Urinary bladder (tissue), 4 donors: ENCODE data around the gene SPATA31D3. TPM values are rescaled to one million over a fixed set of nuclear protein-coding genes. Genes with fewer than 3 reads are reported as not detected.

Experiments
- DNase-seq: peaks from one replicate; pipeline ENCODE4 v3.0.0-alpha.2; 2015; ENCODE audit errors: extremely low spot score
- H3K27ac ChIP-seq: one replicate; pipeline ENCODE4 v1.5.1; 2013; ENCODE audit warnings: low read depth, mild to moderate bottlenecking, moderate library complexity
- H3K36me3 ChIP-seq: one replicate; pipeline ENCODE4 v1.6.1; 2013; ENCODE audit warnings: mild to moderate bottlenecking, moderate library complexity; ENCODE audit not compliant: insufficient read depth
- H3K4me1 ChIP-seq: one replicate; pipeline ENCODE4 v1.6.1; 2013; ENCODE audit warnings: mild to moderate bottlenecking, moderate library complexity; ENCODE audit not compliant: insufficient read depth
- H3K4me3 ChIP-seq: one replicate; pipeline ENCODE4 v1.5.1; 2013; ENCODE audit warnings: low read depth, low read length
- WGBS: extraction: QIAGEN DNeasy Blood & Tissue Kit; methylation state at CpG from one replicate; pipeline ENCODE4 v1.1.7; 2013; 5-methylcytosine and 5-hydroxymethylcytosine counted together
- polyA plus RNA-seq: library from polyadenylated mRNA; stranded (reverse); fragments of 200-250 nt; gene quantifications from one replicate; pipeline ENCODE4 v1.2.3, GENCODE V29; 2013
- total RNA-seq: library from RNA; depleted of rRNA; stranded (reverse); fragments of >200 nt; gene quantifications from one replicate; pipeline ENCODE4 v1.2.3, GENCODE V29; 2014
- donor health status: healthy with polysubstance abuse.
- donor health status: healthy.

Gene SPATA31D3
- total and polyA plus RNA-seq, 2 donors = not detected

DNA sequence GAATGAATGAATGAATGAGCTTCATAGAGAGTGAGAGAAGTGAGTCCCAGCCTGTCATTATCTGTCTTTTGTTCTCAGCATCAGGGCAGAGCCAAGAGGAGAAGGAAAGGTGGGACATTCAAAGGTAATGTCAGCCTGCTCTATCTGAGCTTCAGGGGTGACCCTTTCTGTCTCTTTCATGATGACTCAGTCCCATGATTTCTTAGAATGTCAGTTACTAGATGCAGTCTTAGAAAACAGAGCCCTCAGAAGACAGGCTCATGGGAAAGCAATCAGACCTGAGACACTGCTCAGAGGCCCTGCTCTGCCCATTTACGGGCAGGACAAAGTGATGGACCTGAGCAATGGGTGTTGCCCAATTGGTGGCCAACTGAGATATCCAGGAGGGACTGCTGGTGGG lies 46.4 kb downstream of the SPATA31D3 start:
- H3K4me1 ChIP-seq = no peaks in the 10 kb centered on the region
- H3K27ac ChIP-seq = no peak overlapping the region
- WGBS = 93% methylated on average over 1 of the region's 1 CpG

DNA sequence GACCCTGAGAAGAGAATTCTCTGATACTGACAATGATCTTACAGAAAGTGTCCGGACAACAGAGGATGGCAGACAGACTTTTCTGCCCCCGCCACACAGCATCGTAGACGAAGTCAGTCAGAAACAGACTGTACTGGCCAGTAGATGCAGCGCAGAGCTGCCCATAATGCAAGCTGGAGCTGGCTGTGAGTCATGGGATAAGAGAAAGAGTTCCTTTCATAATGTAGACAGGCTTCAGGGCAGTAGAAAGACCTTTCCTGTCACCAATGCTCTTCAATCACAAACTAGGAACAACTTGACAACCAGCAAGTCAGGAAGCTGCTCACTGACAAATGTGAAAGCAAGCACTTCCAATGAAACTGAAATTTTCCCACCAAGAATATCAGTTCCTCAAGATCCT lies 50.4 kb downstream of the SPATA31D3 start:
- no peak overlapping the region for H3K4me3 ChIP-seq
- WGBS = 93% methylated on average over 5 of the region's 5 CpGs
- H3K36me3 ChIP-seq = no peaks in the 10 kb centered on the region
- H3K4me1 ChIP-seq = no peaks in the 10 kb centered on the region
- no peak overlapping the region for H3K27ac ChIP-seq
- DNase-seq = no peak

More for the DNA sequence above, 46.4 kb downstream of the SPATA31D3 start:
- no peak for DNase-seq
- no peak overlapping the region for H3K4me3 ChIP-seq
- no peaks in the 10 kb centered on the region for H3K36me3 ChIP-seq

Other genes starting within 250 kb of the SPATA31D3 start
- not detected for gene SPATA31D4, start 15.1 kb upstream of the SPATA31D3 start, total RNA-seq
- not detected for gene SPATA31D4, start 15.1 kb upstream of the SPATA31D3 start, polyA plus RNA-seq
- gene SPATA31D1, start 45.3 kb downstream of the SPATA31D3 start, total RNA-seq = not detected
- gene SPATA31D1, start 45.3 kb downstream of the SPATA31D3 start, polyA plus RNA-seq = 0.04 TPM